Stimulated activated CD8-positive, alpha-beta memory T cell treated with anti-CD3 and anti-CD28 coated beads, Interleukin-15, amount 100 ng/mL, for 4 hours (primary cell): ENCODE data around the gene S100A10.

ENCODE experiments used
- DNase-seq, 2 donors: peaks; one replicate each; pipeline ENCODE4 v3.0.0-alpha.2; 2020; ENCODE audit warnings: low read depth in 2 of 2

The S100A10 gene

GRCh38 chr1:152013664-152014237 is 20.1 kb upstream of the S100A10 start:
- no peak for DNase-seq

GRCh38 chr1:152009691-152010090 is 16.0 kb upstream of the S100A10 start:
- DNase-seq, result no peak

- no peak for DNase-seq
Observed at GRCh38 chr1:152007047-152007446, 13.4 kb upstream of the S100A10 start.

GRCh38 chr1:152005360-152005912 is 11.8 kb upstream of the S100A10 start:
- no peak for DNase-seq

GRCh38 chr1:152003846-152004442 is 10.3 kb upstream of the S100A10 start:
- no peak for DNase-seq

GRCh38 chr1:152002960-152003359 is 9.3 kb upstream of the S100A10 start:
- no peak for DNase-seq

GRCh38 chr1:152001631-152002584 is 8.2 kb upstream of the S100A10 start:
- peak in 1 of 2 donors; percentile 59 for DNase-seq

- DNase-seq, result no peak
Observed at GRCh38 chr1:152000964-152001630, 7.4 kb upstream of the S100A10 start.

- no peak for DNase-seq
Observed at GRCh38 chr1:151998611-151999362, 5.1 kb upstream of the S100A10 start.

- no peak for DNase-seq
Observed at GRCh38 chr1:151997284-151997570, 3.6 kb upstream of the S100A10 start.

GRCh38 chr1:151995774-151996173 is 2.1 kb upstream of the S100A10 start:
- no peak for DNase-seq

- DNase-seq, result no peak
Observed at GRCh38 chr1:151994956-151995355, 1.3 kb upstream of the S100A10 start.

- no peak for DNase-seq
Observed at GRCh38 chr1:151993084-151993733, 450 bp downstream of the S100A10 start.

GRCh38 chr1:151992303-151993083 is 1.2 kb downstream of the S100A10 start:
- DNase-seq, result no peak

- DNase-seq, result no peak
Observed at GRCh38 chr1:151991663-151992302, 1.9 kb downstream of the S100A10 start.

GRCh38 chr1:151990856-151991198 is 2.8 kb downstream of the S100A10 start:
- DNase-seq, result no peak

GRCh38 chr1:151990058-151990855 is 3.4 kb downstream of the S100A10 start:
- DNase-seq, result no peak

GRCh38 chr1:151989211-151989862 is 4.3 kb downstream of the S100A10 start:
- DNase-seq, result no peak
